GM23248 (cell line): ENCODE measurements around the gene CCDC102A.

Experiments used
- EZH2 ChIP-seq: fragments of 200-600 bp; sonication (generic); IDR thresholded peaks from 2 replicates; pipeline ENCODE4 v1.6.1; 2018; ENCODE audit warnings: antibody characterized with exemption, mild to moderate bottlenecking; ENCODE audit not compliant: insufficient read depth, poor library complexity, severe bottlenecking
- EZH2phosphoT487 ChIP-seq: fragments of 200-600 bp; sonication (generic); IDR thresholded peaks from 2 replicates; pipeline ENCODE4 v1.6.1; 2018; ENCODE audit warnings: antibody characterized with exemption, moderate library complexity, mild to moderate bottlenecking, low read depth; ENCODE audit not compliant: insufficient read depth

- TF ChIP-seq EZH2phosphoT487 (no peak), EZH2 (no peak)
These were observed 42.6 kb downstream of the CCDC102A start for GRCh38 chr16:57493767-57494166.
